Ovary (tissue), 9 donors: ENCODE results near the gene SPDYE6. TPM values are rescaled to one million over a fixed set of nuclear protein-coding genes. Genes with fewer than 3 reads are reported as not detected.

Experiments used
- DNase-seq, 5 donors: peaks; one replicate each; pipeline ENCODE4 v3.0.0-alpha.2; 2019 to 2020
- H3K27ac ChIP-seq, 2 donors: fragments of 200-600 bp; one replicate each; pipeline versions ENCODE4 v1.5.1 to v1.8.0; 2019 to 2022
- H3K27me3 ChIP-seq: fragments of 200-600 bp; one replicate; pipeline ENCODE4 v1.8.0; 2022
- H3K36me3 ChIP-seq: fragments of 200-600 bp; sonication (generic); one replicate; pipeline ENCODE4 v1.5.1; 2019
- H3K4me1 ChIP-seq: one replicate; pipeline ENCODE4 v1.8.1; 2013; ENCODE audit warnings: mild to moderate bottlenecking, moderate library complexity; ENCODE audit not compliant: insufficient read depth
- H3K4me3 ChIP-seq: fragments of 200-600 bp; sonication (generic); one replicate; pipeline ENCODE4 v1.5.1; 2017
- H3K9me3 ChIP-seq, 2 donors: fragments of 200-600 bp in 1 of 2; sonication (generic) in 1 of 2; one replicate each; pipeline versions ENCODE4 v1.5.1 to v1.8.1; 2013 to 2019; ENCODE audit warnings: mild to moderate bottlenecking in 1 of 2, moderate library complexity in 1 of 2
- EP300 ChIP-seq: sonication (generic); formaldehyde crosslinking; IDR thresholded peaks from one replicate; pipeline ENCODE4 v1.6.1; 2017; ENCODE audit warnings: antibody characterized with exemption
- POLR2A ChIP-seq: fragments of 450-650 bp; IDR thresholded peaks from one replicate; pipeline ENCODE4 v1.6.1; 2017; ENCODE audit warnings: antibody characterized with exemption, mild to moderate bottlenecking, moderate library complexity
- WGBS, 3 donors: extraction: QIAGEN DNeasy Blood & Tissue Kit in 1 of 3; methylation state at CpG; one replicate each; pipeline versions ENCODE4 v1.1.5 to v1.1.7; 2013 to 2017; 5-methylcytosine and 5-hydroxymethylcytosine counted together
- intact Hi-C, 4 donors: fragments of 100-400 bp; cut with DNase I; formaldehyde crosslinking; loops; one replicate each; pipeline versions ENCODE4 v1.11.0 to v1.15.1; 2022 to 2023
- polyA plus RNA-seq, 2 donors: library from polyadenylated mRNA; stranded (reverse); fragments of 200-250 nt in 1 of 2; fragments of 350-450 nt in 1 of 2; fragmentation: Illumina TruSeq in 1 of 2; extraction: RNeasy Lipid Tissue Mini Kit (QIAGEN cat#74804) in 1 of 2; gene quantifications; one replicate each; pipeline ENCODE4 v1.2.3, GENCODE V29; 2013 to 2014
- total RNA-seq, 7 donors: library from RNA; depleted of rRNA in 2 of 7; stranded (reverse); fragments of >200 nt in 2 of 7; fragmentation: NEBNext Ultra II Directional in 3 of 7; extraction: Animal tissue kit (Norgen Biotek cat#: 25700) in 3 of 7; gene quantifications; one replicate each; pipeline versions ENCODE4 v1.1.0 to v1.2.4, GENCODE V29; 2016 to 2023
- TF ChIP-seq, protein P1 (sequence below), 3 donors: fragments of 450-650 bp in 2 of 3; fragments of 200-600 bp in 1 of 3; IDR thresholded peaks; one replicate each; pipeline versions ENCODE4 v1.5.1 to v1.8.0; 2016 to 2022; ENCODE audit warnings: antibody characterized with exemption in 3 of 3, mild to moderate bottlenecking in 1 of 3
- donor health status: DM: no; HTN: no; CAD: no; lungs with moderate emphysema.
- donor health status: DM: no; HTN: no; CAD: no.
- donor health status: Bipolar disorder and iron deficiency.
- donor health status: DM: yes; HTN: yes; CAD: no.
- donor health status: DM: no; HTN: no; CAD: no.
- donor health status: DM: yes; HTN: yes; CAD: no.

Gene SPDYE6
- total and polyA plus RNA-seq, 9 donors = not detected

GRCh38 chr7:102398543-102398942 is 42.3 kb upstream of the SPDYE6 start:
- DNase-seq = no peak
- Histone ChIP-seq H3K9me3 (no peaks in the 10 kb centered on the region), H3K27ac (no peak overlapping the region), H3K27me3 (no peaks in the 10 kb centered on the region), H3K36me3 (no peaks in the 10 kb centered on the region), H3K4me1 (peaks cover 4% of the 10 kb centered on the region), H3K4me3 (no peak overlapping the region)
- TF ChIP-seq, protein P1, sequence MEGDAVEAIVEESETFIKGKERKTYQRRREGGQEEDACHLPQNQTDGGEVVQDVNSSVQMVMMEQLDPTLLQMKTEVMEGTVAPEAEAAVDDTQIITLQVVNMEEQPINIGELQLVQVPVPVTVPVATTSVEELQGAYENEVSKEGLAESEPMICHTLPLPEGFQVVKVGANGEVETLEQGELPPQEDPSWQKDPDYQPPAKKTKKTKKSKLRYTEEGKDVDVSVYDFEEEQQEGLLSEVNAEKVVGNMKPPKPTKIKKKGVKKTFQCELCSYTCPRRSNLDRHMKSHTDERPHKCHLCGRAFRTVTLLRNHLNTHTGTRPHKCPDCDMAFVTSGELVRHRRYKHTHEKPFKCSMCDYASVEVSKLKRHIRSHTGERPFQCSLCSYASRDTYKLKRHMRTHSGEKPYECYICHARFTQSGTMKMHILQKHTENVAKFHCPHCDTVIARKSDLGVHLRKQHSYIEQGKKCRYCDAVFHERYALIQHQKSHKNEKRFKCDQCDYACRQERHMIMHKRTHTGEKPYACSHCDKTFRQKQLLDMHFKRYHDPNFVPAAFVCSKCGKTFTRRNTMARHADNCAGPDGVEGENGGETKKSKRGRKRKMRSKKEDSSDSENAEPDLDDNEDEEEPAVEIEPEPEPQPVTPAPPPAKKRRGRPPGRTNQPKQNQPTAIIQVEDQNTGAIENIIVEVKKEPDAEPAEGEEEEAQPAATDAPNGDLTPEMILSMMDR (IDR thresholded peaks at IDR 0.05) = no peak
- TF ChIP-seq EP300 = no peak
- TF ChIP-seq POLR2A = no peak
- 93 to 95% (median 94%) methylated on average over 8 of the region's 8 CpGs for WGBS, 3 donors
- intact Hi-C loops = loop anchor here in 1 of 4 donors (10.0 kb wide), 1 partner anchor 854 kb away; no protein-coding TSS in a partner anchor

DNA sequence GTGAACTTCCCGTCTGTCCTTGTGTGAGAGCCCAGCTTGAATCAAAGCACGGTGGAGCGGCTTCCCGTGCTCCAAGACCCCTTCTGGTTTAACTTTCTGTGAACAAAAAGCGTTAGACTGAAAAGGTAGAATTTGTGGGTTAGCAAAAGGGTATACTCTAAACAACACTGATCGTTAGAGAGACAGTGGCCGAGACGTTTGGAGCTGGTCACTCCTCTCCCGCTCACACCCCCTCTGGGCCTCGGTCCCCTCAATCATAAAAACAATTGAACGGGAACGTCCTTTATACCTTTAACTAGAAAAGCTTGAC is 40.4 kb upstream of the SPDYE6 start:
- no peaks in the 10 kb centered on the region for H3K36me3 ChIP-seq
- TF ChIP-seq, protein P1 (IDR thresholded peaks at IDR 0.05) = no peak
- no peak for TF ChIP-seq POLR2A
- no peak for TF ChIP-seq EP300
- peaks cover 4% of the 10 kb centered on the region for H3K4me1 ChIP-seq
- no peak for DNase-seq
- H3K27me3 ChIP-seq = no peaks in the 10 kb centered on the region
- intact Hi-C loops = loop anchor here in 1 of 4 donors (10.0 kb wide), 1 partner anchor 852 kb away; no protein-coding TSS in a partner anchor
- peak overlapping the region; percentile 93 for H3K4me3 ChIP-seq
- H3K27ac ChIP-seq = peak overlapping the region; percentile 34 to 76
- 0 to 1% (median 0%) methylated on average over 12 of the region's 12 CpGs for WGBS, 3 donors
- no peaks in the 10 kb centered on the region for H3K9me3 ChIP-seq

DNA sequence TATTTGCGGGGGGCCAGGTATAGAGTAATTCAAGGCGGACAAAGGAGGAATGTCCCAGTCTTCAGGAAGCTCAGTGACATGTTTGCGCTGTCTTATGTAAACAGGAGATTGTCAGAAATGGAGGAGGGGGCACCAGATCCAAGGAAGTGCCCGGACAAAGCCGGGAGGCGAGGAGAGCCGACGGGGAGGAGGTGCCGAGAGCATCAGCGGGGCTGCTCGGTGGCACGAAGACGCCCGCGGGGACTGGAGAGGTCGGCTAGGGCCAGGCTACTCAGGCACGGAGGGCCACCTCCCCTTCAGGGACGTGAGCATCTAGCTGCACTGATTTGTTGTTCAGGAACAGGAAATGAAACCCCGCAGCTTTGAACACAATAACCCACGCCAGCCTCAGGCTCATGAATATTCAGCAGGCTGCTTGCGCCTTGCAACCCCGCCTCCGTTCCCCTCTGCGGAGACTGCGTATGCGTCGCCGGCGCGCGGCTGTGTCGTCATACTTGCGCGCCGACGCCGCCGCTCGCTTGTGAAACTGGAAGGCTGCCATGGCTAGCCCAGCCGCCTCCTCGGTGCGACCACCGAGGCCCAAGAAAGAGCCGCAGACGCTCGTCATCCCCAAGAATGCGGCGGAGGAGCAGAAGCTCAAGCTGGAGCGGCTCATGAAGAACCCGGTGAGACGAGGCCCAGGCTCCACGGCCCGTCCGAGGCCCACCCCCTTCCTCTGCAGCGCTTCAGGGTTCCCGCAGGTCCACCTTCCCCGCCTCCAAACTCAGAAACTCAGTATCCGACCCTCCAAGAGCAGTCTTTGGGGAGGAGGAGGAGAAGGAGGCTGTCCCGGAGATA is 39.8 kb upstream of the SPDYE6 start, which contains the start of gene PRKRIP1:
Gene PRKRIP1, plus strand, starts transcription at position 491 of the 837 bp plus-strand sequence. Its CDS starts 49 bp downstream, at position 540.
- Histone ChIP-seq H3K9me3 (no peaks in the 10 kb centered on the region), H3K27me3 (no peaks in the 10 kb centered on the region), H3K27ac (peak within 1 kb of the TSS; percentile 46 to 76), H3K4me3 (peak within 1 kb of the TSS; percentile 93), H3K36me3 (no peaks in the 10 kb centered on the region), H3K4me1 (peaks cover 4% of the 10 kb centered on the region)
- 0 to 1% (median 0%) methylated on average over 50 to 57 of the region's 59 CpGs for WGBS, 3 donors
- DNase-seq = peak; percentile 69 to 85 (median 82)
- intact Hi-C loops = loop anchor here in 1 of 4 donors (10.0 kb wide), 1 partner anchor 851 kb away; no protein-coding TSS in a partner anchor
- TF ChIP-seq POLR2A (peak; percentile 10), EP300 (no peak)
- TF ChIP-seq, protein P1 (IDR thresholded peaks at IDR 0.05) = no peak

DNA sequence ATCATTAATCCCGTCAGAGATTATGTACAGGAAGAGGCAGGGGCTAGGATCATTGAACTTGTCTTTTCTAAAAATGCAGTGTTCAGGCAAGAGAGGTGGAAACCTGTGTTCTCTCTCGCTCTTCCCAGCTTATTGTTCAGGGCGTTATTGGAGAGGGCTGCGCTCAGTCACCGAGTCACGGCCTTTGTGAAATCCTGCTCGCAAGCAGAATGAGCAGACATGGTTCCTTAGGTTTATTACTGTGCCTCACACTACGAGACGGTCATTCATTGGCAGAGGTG is 39.3 kb upstream of the SPDYE6 start:
- peak overlapping the region in 1 of 2 donors; percentile 76 for H3K27ac ChIP-seq
- H3K9me3 ChIP-seq = no peaks in the 10 kb centered on the region
- H3K4me1 ChIP-seq = peaks cover 4% of the 10 kb centered on the region
- intact Hi-C loops = loop anchor here in 1 of 4 donors (10.0 kb wide), 1 partner anchor 851 kb away; no protein-coding TSS in a partner anchor
- H3K4me3 ChIP-seq = peak overlapping the region; percentile 93
- TF ChIP-seq, protein P1 (IDR thresholded peaks at IDR 0.05) = no peak
- TF ChIP-seq POLR2A (no peak), EP300 (no peak)
- no peak for DNase-seq
- no peaks in the 10 kb centered on the region for H3K36me3 ChIP-seq
- WGBS, 3 donors = 2 to 11% (median 3%) methylated on average over 9 of the region's 9 CpGs
- H3K27me3 ChIP-seq = no peaks in the 10 kb centered on the region
